Activated T-cell treated with anti-CD3 and anti-CD28 coated beads, Interleukin-2, amount 50 U/mL, for 24 hours (primary cell): ENCODE measurements around the gene TNNI3.
"Not testable (repeated sequence)": the region's sequence is repeated elsewhere in the genome, so short reads cannot be mapped to it uniquely, and the experiment has no call there.

Source experiments
- DNase-seq: peaks from one replicate; pipeline ENCODE4 v3.0.0-alpha.2; 2020
- H3K27ac Mint-ChIP-seq: 2 replicates; pipeline ENCODE4 v1.8.0; 2020; ENCODE audit warnings: mild to moderate bottlenecking, mixed read lengths
- H3K27me3 Mint-ChIP-seq: 2 replicates; pipeline ENCODE4 v1.8.0; 2020; ENCODE audit warnings: mixed read lengths
- H3K36me3 Mint-ChIP-seq: 2 replicates; pipeline ENCODE4 v1.8.0; 2020; ENCODE audit warnings: low read depth, mixed read lengths
- H3K4me1 Mint-ChIP-seq: 2 replicates; pipeline ENCODE4 v1.8.0; 2020; ENCODE audit warnings: low read depth, mixed read lengths
- H3K4me3 Mint-ChIP-seq: 2 replicates; pipeline ENCODE4 v1.8.0; 2020; ENCODE audit warnings: mild to moderate bottlenecking, moderate library complexity, mixed read lengths
- H3K9me3 Mint-ChIP-seq: 2 replicates; pipeline ENCODE4 v1.8.0; 2020; ENCODE audit warnings: mixed read lengths

The TNNI3 gene

GRCh38 chr19:55157064-55157908, at the start of gene TNNI3:
Gene TNNI3 (minus strand): TSS chr19:55157732. CDS start chr19:55157589, 143 bp downstream.
- peaks cover 15% of the 10 kb centered on the region for H3K4me1 Mint-ChIP-seq
- H3K36me3 Mint-ChIP-seq = no peaks in the 10 kb centered on the region
- H3K27me3 Mint-ChIP-seq = peaks cover 57% of the 10 kb centered on the region
- DNase-seq = no peak
- no peak within 1 kb of the TSS for H3K27ac Mint-ChIP-seq
- H3K4me3 Mint-ChIP-seq = no peak within 1 kb of the TSS
- H3K9me3 Mint-ChIP-seq = peaks cover 1% of the 10 kb centered on the region

- peaks cover 4% of the 10 kb centered on the region for H3K4me1 Mint-ChIP-seq
- peak; percentile 65 for DNase-seq
- H3K27ac Mint-ChIP-seq = peak overlapping the region; percentile 58
- H3K9me3 Mint-ChIP-seq = no peaks in the 10 kb centered on the region
- no peak overlapping the region for H3K4me3 Mint-ChIP-seq
- H3K36me3 Mint-ChIP-seq = no peaks in the 10 kb centered on the region
- H3K27me3 Mint-ChIP-seq = peaks cover 52% of the 10 kb centered on the region
These were observed 49.4 kb upstream of the TNNI3 start for GRCh38 chr19:55206664-55207500.

GRCh38 chr19:55202199-55202598, 44.7 kb upstream of the TNNI3 start:
- peaks cover 64% of the 10 kb centered on the region for H3K27me3 Mint-ChIP-seq
- not testable (repeated sequence) for DNase-seq, H3K36me3 Mint-ChIP-seq, H3K27ac Mint-ChIP-seq, H3K4me3 Mint-ChIP-seq, H3K4me1 Mint-ChIP-seq, H3K9me3 Mint-ChIP-seq

- H3K27ac Mint-ChIP-seq = no peak overlapping the region
- DNase-seq = no peak
- no peaks in the 10 kb centered on the region for H3K9me3 Mint-ChIP-seq
- H3K36me3 Mint-ChIP-seq = no peaks in the 10 kb centered on the region
- peaks cover 43% of the 10 kb centered on the region for H3K27me3 Mint-ChIP-seq
- H3K4me1 Mint-ChIP-seq = no peaks in the 10 kb centered on the region
- no peak overlapping the region for H3K4me3 Mint-ChIP-seq
These were observed 42.2 kb upstream of the TNNI3 start for GRCh38 chr19:55199620-55200204.

GRCh38 chr19:55198651-55199050, 41.1 kb upstream of the TNNI3 start:
- Mint-ChIP-seq H3K9me3 (no peaks in the 10 kb centered on the region), H3K27ac (no peak overlapping the region), H3K4me1 (no peaks in the 10 kb centered on the region), H3K27me3 (peaks cover 37% of the 10 kb centered on the region), H3K36me3 (no peaks in the 10 kb centered on the region), H3K4me3 (no peak overlapping the region)
- DNase-seq = no peak

- H3K9me3 Mint-ChIP-seq = no peaks in the 10 kb centered on the region
- no peak overlapping the region for H3K27ac Mint-ChIP-seq
- no peaks in the 10 kb centered on the region for H3K36me3 Mint-ChIP-seq
- H3K4me3 Mint-ChIP-seq = no peak overlapping the region
- no peak for DNase-seq
- H3K4me1 Mint-ChIP-seq = no peaks in the 10 kb centered on the region
- peaks cover 37% of the 10 kb centered on the region for H3K27me3 Mint-ChIP-seq
These were observed 40.0 kb upstream of the TNNI3 start for GRCh38 chr19:55197528-55197927.

- no peaks in the 10 kb centered on the region for H3K36me3 Mint-ChIP-seq
- no peaks in the 10 kb centered on the region for H3K4me1 Mint-ChIP-seq
- H3K27ac Mint-ChIP-seq = no peak overlapping the region
- H3K9me3 Mint-ChIP-seq = no peaks in the 10 kb centered on the region
- DNase-seq = no peak
- no peak overlapping the region for H3K4me3 Mint-ChIP-seq
- peaks cover 33% of the 10 kb centered on the region for H3K27me3 Mint-ChIP-seq
These were observed 39.3 kb upstream of the TNNI3 start for GRCh38 chr19:55196803-55197202.

- DNase-seq = no peak
- Mint-ChIP-seq H3K27me3 (peaks cover 26% of the 10 kb centered on the region), H3K4me1 (peaks cover 4% of the 10 kb centered on the region), H3K4me3 (no peak overlapping the region), H3K27ac (no peak overlapping the region), H3K36me3 (no peaks in the 10 kb centered on the region), H3K9me3 (no peaks in the 10 kb centered on the region)
These were observed 35.9 kb upstream of the TNNI3 start for GRCh38 chr19:55193481-55193880.

- Mint-ChIP-seq H3K27ac (no peak overlapping the region), H3K36me3 (no peaks in the 10 kb centered on the region), H3K4me1 (peaks cover 5% of the 10 kb centered on the region), H3K27me3 (peaks cover 31% of the 10 kb centered on the region), H3K4me3 (no peak overlapping the region), H3K9me3 (no peaks in the 10 kb centered on the region)
- no peak for DNase-seq
These were observed 31.9 kb upstream of the TNNI3 start for GRCh38 chr19:55189403-55189835.

- Mint-ChIP-seq H3K4me3 (no peak overlapping the region), H3K27ac (no peak overlapping the region), H3K36me3 (no peaks in the 10 kb centered on the region), H3K9me3 (no peaks in the 10 kb centered on the region), H3K4me1 (peaks cover 5% of the 10 kb centered on the region), H3K27me3 (peaks cover 32% of the 10 kb centered on the region)
- DNase-seq = no peak
These were observed 31.1 kb upstream of the TNNI3 start for GRCh38 chr19:55188625-55189024.

- DNase-seq = no peak
- Mint-ChIP-seq H3K27me3 (peaks cover 35% of the 10 kb centered on the region), H3K36me3 (no peaks in the 10 kb centered on the region), H3K4me1 (peaks cover 5% of the 10 kb centered on the region), H3K4me3 (no peak overlapping the region), H3K9me3 (no peaks in the 10 kb centered on the region), H3K27ac (no peak overlapping the region)
These were observed 28.5 kb upstream of the TNNI3 start for GRCh38 chr19:55186080-55186479.

- Mint-ChIP-seq H3K27me3 (peaks cover 73% of the 10 kb centered on the region), H3K36me3 (no peaks in the 10 kb centered on the region), H3K27ac (no peak overlapping the region), H3K4me1 (peaks cover 18% of the 10 kb centered on the region), H3K4me3 (no peak overlapping the region), H3K9me3 (no peaks in the 10 kb centered on the region)
- no peak for DNase-seq
These were observed 24.2 kb upstream of the TNNI3 start for GRCh38 chr19:55181740-55182139.

GRCh38 chr19:55179606-55180484, 22.3 kb upstream of the TNNI3 start, which contains the start of gene SYT5:
Gene SYT5 (minus strand): TSS chr19:55180289. CDS start chr19:55179041, 1,248 bp downstream.
- H3K36me3 Mint-ChIP-seq = no peaks in the 10 kb centered on the region
- no peaks in the 10 kb centered on the region for H3K9me3 Mint-ChIP-seq
- peak; percentile 82 for DNase-seq
- peaks cover 79% of the 10 kb centered on the region for H3K27me3 Mint-ChIP-seq
- H3K27ac Mint-ChIP-seq = no peak within 1 kb of the TSS
- peak within 1 kb of the TSS; percentile 59 for H3K4me3 Mint-ChIP-seq
- H3K4me1 Mint-ChIP-seq = peaks cover 19% of the 10 kb centered on the region
